CD14-positive monocyte (primary cell): ENCODE results near the gene LRRC61. TPM values are rescaled to one million over a fixed set of nuclear protein-coding genes. Genes with fewer than 3 reads are reported as not detected.

Source experiments
- DNase-seq, 3 donors: peaks; one replicate each; pipeline ENCODE4 v3.0.0-alpha.2; 2011 to 2022
- H2AFZ ChIP-seq: 2 replicates; pipeline ENCODE4 v1.6.0; 2012; ENCODE audit warnings: mild to moderate bottlenecking, low read depth, low read length, inconsistent platforms; ENCODE audit not compliant: insufficient read depth, poor library complexity, severe bottlenecking
- H3K27ac ChIP-seq, 2 donors: 1 replicate in 1 of 2; 2 replicates in 1 of 2; pipeline ENCODE4 v1.5.1; 2012 to 2013; ENCODE audit warnings: low read length in 2 of 2, control low read depth in 1 of 2, inconsistent platforms in 1 of 2, low read depth in 1 of 2, mild to moderate bottlenecking in 1 of 2
- H3K27me3 ChIP-seq, 2 donors: one replicate each; pipeline versions ENCODE4 v1.6.0 to v1.6.1; 2011 to 2013; ENCODE audit warnings: low read length in 2 of 2; ENCODE audit not compliant: control insufficient read depth in 2 of 2, insufficient read depth in 2 of 2
- H3K36me3 ChIP-seq, 2 donors: replicated peaks in 1 of 2; 1 replicate in 1 of 2; 2 replicates in 1 of 2; pipeline versions ENCODE4 v1.5.1 to v1.6.1; 2012 to 2013; ENCODE audit warnings: low read length in 2 of 2, control low read depth in 1 of 2, inconsistent platforms in 1 of 2, mild to moderate bottlenecking in 1 of 2; ENCODE audit not compliant: insufficient read depth in 2 of 2, control insufficient read depth in 1 of 2
- H3K4me1 ChIP-seq, 2 donors: 1 replicate in 1 of 2; 2 replicates in 1 of 2; pipeline versions ENCODE4 v1.5.1 to v1.6.1; 2012 to 2013; ENCODE audit warnings: low read length in 2 of 2, control low read depth in 1 of 2, inconsistent platforms in 1 of 2, mild to moderate bottlenecking in 1 of 2, moderate library complexity in 1 of 2; ENCODE audit not compliant: insufficient read depth in 2 of 2, control insufficient read depth in 1 of 2
- H3K4me2 ChIP-seq: replicated peaks from 2 replicates; pipeline ENCODE3; 2012; ENCODE audit warnings: low read length, moderate library complexity, mild to moderate bottlenecking; ENCODE audit not compliant: poor library complexity, severe bottlenecking; ENCODE audit errors: extremely low read depth
- H3K4me3 ChIP-seq, 3 experiments: fragments of 200-600 bp in 1 of 3; sonication (generic) in 1 of 3; replicated peaks in 1 of 3; 1 replicate in 2 of 3; 2 replicates in 1 of 3; pipeline ENCODE4 v1.5.1; 2011 to 2013; ENCODE audit warnings: low read length in 3 of 3, mild to moderate bottlenecking in 3 of 3, control low read depth in 2 of 3, low read depth in 2 of 3, inconsistent platforms in 1 of 3, moderate library complexity in 1 of 3
- H3K79me2 ChIP-seq: 2 replicates; pipeline ENCODE4 v1.6.0; 2012; ENCODE audit warnings: mild to moderate bottlenecking, control low read depth, inconsistent platforms, low read length, moderate library complexity; ENCODE audit not compliant: insufficient read depth
- H3K9ac ChIP-seq: 2 replicates; pipeline ENCODE4 v1.6.0; 2017; ENCODE audit warnings: low read length, mild to moderate bottlenecking; ENCODE audit not compliant: insufficient read depth, poor library complexity, severe bottlenecking
- H3K9me3 ChIP-seq, 2 donors: replicated peaks in 1 of 2; 1 replicate in 1 of 2; 2 replicates in 1 of 2; pipeline versions ENCODE4 v1.5.1 to v1.6.1; 2012 to 2013; ENCODE audit warnings: low read length in 2 of 2, control low read depth in 1 of 2; ENCODE audit not compliant: control insufficient read depth in 1 of 2, insufficient read depth in 1 of 2
- H4K20me1 ChIP-seq: 2 replicates; pipeline ENCODE4 v1.6.0; 2012; ENCODE audit warnings: mild to moderate bottlenecking, low read length, control low read depth, moderate library complexity; ENCODE audit not compliant: insufficient read depth
- H3K27ac Mint-ChIP-seq, 7 donors: one replicate each; pipeline ENCODE4 v1.8.0; 2020; ENCODE audit warnings: mild to moderate bottlenecking in 7 of 7, mixed read lengths in 7 of 7, moderate library complexity in 6 of 7, inconsistent platforms in 2 of 7
- H3K27me3 Mint-ChIP-seq, 3 donors: one replicate each; pipeline ENCODE4 v1.8.0; 2021 to 2022; ENCODE audit warnings: low read depth in 3 of 3, mild to moderate bottlenecking in 3 of 3, mixed read lengths in 3 of 3, moderate library complexity in 3 of 3, inconsistent platforms in 1 of 3
- H3K36me3 Mint-ChIP-seq, 2 donors: one replicate each; pipeline ENCODE4 v1.8.0; 2020; ENCODE audit warnings: mixed read lengths in 2 of 2, inconsistent platforms in 1 of 2, mild to moderate bottlenecking in 1 of 2
- H3K4me1 Mint-ChIP-seq: one replicate; pipeline ENCODE4 v1.8.0; 2020; ENCODE audit warnings: mild to moderate bottlenecking, mixed read lengths
- H3K4me3 Mint-ChIP-seq, 2 donors: one replicate each; pipeline ENCODE4 v1.8.0; 2020; ENCODE audit warnings: mild to moderate bottlenecking in 2 of 2, mixed read lengths in 2 of 2, moderate library complexity in 1 of 2
- H3K9me3 Mint-ChIP-seq, 7 donors: one replicate each; pipeline ENCODE4 v1.8.0; 2020 to 2022; ENCODE audit warnings: mixed read lengths in 7 of 7, mild to moderate bottlenecking in 6 of 7, moderate library complexity in 6 of 7, inconsistent platforms in 2 of 7
- WGBS: methylation state at CpG from one replicate; pipeline ENCODE4 v1.1.5; 2013; ENCODE audit warnings: missing lambda C conversion rate; ENCODE audit not compliant: insufficient coverage; 5-methylcytosine and 5-hydroxymethylcytosine counted together
- intact Hi-C, 2 donors: fragments of 100-400 bp; cut with micrococcal nuclease; formaldehyde crosslinking; loops; one replicate each; pipeline versions ENCODE4 v1.15.0 to v1.15.1; 2023
- polyA plus RNA-seq, 3 donors: library from polyadenylated mRNA; depleted of rRNA in 1 of 3; unstranded in 2 of 3; stranded (reverse) in 1 of 3; fragments of 300-500 nt in 2 of 3; fragments of >200 nt in 1 of 3; fragmentation: Illumina TruSeq in 2 of 3; gene quantifications; 1 replicate in 2 of 3; 2 replicates in 1 of 3; pipeline ENCODE4 v1.2.3, GENCODE V29; 2012 to 2021
- TF ChIP-seq, protein P1 (sequence below): fragments of 200-600 bp; IDR thresholded peaks from one replicate; pipeline ENCODE4 v1.8.0; 2022; ENCODE audit warnings: antibody characterized with exemption, mild to moderate bottlenecking

LRRC61 gene
- polyA plus RNA-seq, 3 donors = 1.4 to 8.6 (median 5.7) TPM

DNA sequence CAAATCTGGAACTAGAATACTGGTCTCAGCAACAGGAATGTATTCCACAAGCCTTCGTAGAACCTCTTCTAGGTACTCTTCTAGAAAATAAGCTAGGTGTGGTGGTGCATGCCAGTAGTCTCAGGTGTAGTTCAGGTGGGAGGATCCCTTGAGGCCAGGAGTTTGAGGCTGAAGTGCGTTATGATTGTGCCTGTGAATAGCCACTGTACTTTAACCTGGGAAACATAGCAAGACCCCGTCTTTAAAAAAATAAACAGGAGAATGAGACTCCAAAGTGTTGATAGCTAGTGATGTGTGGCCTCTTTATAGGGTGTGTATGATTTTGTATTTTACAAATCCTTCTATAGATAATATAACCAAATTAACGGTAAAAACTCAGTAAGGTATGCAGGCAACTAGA is 54.5 kb downstream of the LRRC61 start:
- TF ChIP-seq, protein P1, sequence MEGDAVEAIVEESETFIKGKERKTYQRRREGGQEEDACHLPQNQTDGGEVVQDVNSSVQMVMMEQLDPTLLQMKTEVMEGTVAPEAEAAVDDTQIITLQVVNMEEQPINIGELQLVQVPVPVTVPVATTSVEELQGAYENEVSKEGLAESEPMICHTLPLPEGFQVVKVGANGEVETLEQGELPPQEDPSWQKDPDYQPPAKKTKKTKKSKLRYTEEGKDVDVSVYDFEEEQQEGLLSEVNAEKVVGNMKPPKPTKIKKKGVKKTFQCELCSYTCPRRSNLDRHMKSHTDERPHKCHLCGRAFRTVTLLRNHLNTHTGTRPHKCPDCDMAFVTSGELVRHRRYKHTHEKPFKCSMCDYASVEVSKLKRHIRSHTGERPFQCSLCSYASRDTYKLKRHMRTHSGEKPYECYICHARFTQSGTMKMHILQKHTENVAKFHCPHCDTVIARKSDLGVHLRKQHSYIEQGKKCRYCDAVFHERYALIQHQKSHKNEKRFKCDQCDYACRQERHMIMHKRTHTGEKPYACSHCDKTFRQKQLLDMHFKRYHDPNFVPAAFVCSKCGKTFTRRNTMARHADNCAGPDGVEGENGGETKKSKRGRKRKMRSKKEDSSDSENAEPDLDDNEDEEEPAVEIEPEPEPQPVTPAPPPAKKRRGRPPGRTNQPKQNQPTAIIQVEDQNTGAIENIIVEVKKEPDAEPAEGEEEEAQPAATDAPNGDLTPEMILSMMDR = no peak
- peaks cover 18 to 39% of the 10 kb centered on the region in 2 donors for H3K36me3 Mint-ChIP-seq
- H3K9me3 Mint-ChIP-seq = no peaks in the 10 kb centered on the region
- Histone ChIP-seq H3K36me3 (peaks cover 20% of the 10 kb centered on the region in 2 donors), H3K9ac (no peak overlapping the region), H3K4me1 (peaks cover 30 to 35% of the 10 kb centered on the region in 2 donors), H3K4me2 (no peak overlapping the region), H3K9me3 (no peaks in the 10 kb centered on the region), H3K79me2 (peaks cover 45% of the 10 kb centered on the region), H3K4me3 (no peak overlapping the region), H3K27ac (no peak overlapping the region), H3K27me3 (no peaks in the 10 kb centered on the region), H2AFZ (no peak overlapping the region), H4K20me1 (peaks cover 25% of the 10 kb centered on the region)
- peaks cover 0 to 1% (median 0%) of the 10 kb centered on the region in 3 donors for H3K27me3 Mint-ChIP-seq
- H3K4me1 Mint-ChIP-seq = peaks cover 42% of the 10 kb centered on the region
- intact Hi-C loops = loop anchor here in 1 of 2 donors (1.0 to 10.0 kb wide), 2 partner anchors 7 to 707 kb away; partner anchors contain the start of genes AGAP3, FASTK and TMUB1
- DNase-seq = no peak
- 100% methylated on average over 1 of the region's 4 CpGs for WGBS
- peak overlapping the region in 6 of 7 donors; percentile 10 to 86 (median 76) for H3K27ac Mint-ChIP-seq
- H3K4me3 Mint-ChIP-seq = no peak overlapping the region

- peaks cover 43% of the 10 kb centered on the region for H3K4me1 Mint-ChIP-seq
- H3K4me3 Mint-ChIP-seq = peak overlapping the region; percentile 78 to 82
- peaks cover 0 to 1% (median 0%) of the 10 kb centered on the region in 3 donors for H3K27me3 Mint-ChIP-seq
- H3K27me3 ChIP-seq = no peaks in the 10 kb centered on the region
- H3K9me3 ChIP-seq = no peaks in the 10 kb centered on the region
- H3K36me3 ChIP-seq = peaks cover 13 to 14% of the 10 kb centered on the region in 2 donors
- H3K4me3 ChIP-seq = peak overlapping the region; percentile 71 to 96 (median 83)
- H3K4me1 ChIP-seq = peaks cover 30 to 35% of the 10 kb centered on the region in 2 donors
- H3K36me3 Mint-ChIP-seq = peaks cover 14 to 32% of the 10 kb centered on the region in 2 donors
- H4K20me1 ChIP-seq = peaks cover 19% of the 10 kb centered on the region
- H3K9ac ChIP-seq = peak overlapping the region; percentile 84
- peaks cover 41% of the 10 kb centered on the region for H3K79me2 ChIP-seq
- H2AFZ ChIP-seq = peak overlapping the region; percentile 95
- intact Hi-C loops = loop anchor here in 1 of 2 donors (1.0 to 10.0 kb wide), 2 partner anchors 8 to 707 kb away; partner anchors contain the start of genes AGAP3, FASTK and TMUB1
- H3K9me3 Mint-ChIP-seq = no peaks in the 10 kb centered on the region
- peak overlapping the region; percentile 70 to 77 for H3K27ac ChIP-seq
- H3K27ac Mint-ChIP-seq = peak overlapping the region; percentile 50 to 84 (median 78)
- TF ChIP-seq, protein P1 = no peak
- 1% methylated on average over 21 of the region's 32 CpGs for WGBS
- DNase-seq = peak in 2 of 3 donors; percentile 36 to 47
- peak overlapping the region; percentile 97 for H3K4me2 ChIP-seq
Observed at GRCh38 chr7:150378115-150378852, 55.1 kb downstream of the LRRC61 start.
